Measurements from ENCODE around the gene PHLPP1.

GRCh38 chr18:62938006-62938405, 222.7 kb downstream of the PHLPP1 start:
- TF ChIP-seq CTCF (conservative IDR thresholded peaks at IDR 0.05; ENCODE audit: low read length) = no peak
- no peak for TF ChIP-seq EZH2phosphoT487 (IDR thresholded peaks at IDR 0.05; ENCODE audit: borderline replicate concordance, low read depth, low read length)

Data from OCI-LY7 (cell line).